Stimulated activated CD8-positive, alpha-beta memory T cell treated with anti-CD3 and anti-CD28 coated beads, Interleukin-15, amount 100 ng/mL, for 24 hours (primary cell): Measurements from ENCODE around the gene LRRC8E.
"Not testable (repeated sequence)": the region's sequence is repeated elsewhere in the genome, so short reads cannot be mapped to it uniquely, and the experiment has no call there.

ENCODE experiments used
- DNase-seq: peaks from one replicate; pipeline ENCODE4 v3.0.0-alpha.2; 2020; ENCODE audit warnings: low read depth

LRRC8E gene

DNA sequence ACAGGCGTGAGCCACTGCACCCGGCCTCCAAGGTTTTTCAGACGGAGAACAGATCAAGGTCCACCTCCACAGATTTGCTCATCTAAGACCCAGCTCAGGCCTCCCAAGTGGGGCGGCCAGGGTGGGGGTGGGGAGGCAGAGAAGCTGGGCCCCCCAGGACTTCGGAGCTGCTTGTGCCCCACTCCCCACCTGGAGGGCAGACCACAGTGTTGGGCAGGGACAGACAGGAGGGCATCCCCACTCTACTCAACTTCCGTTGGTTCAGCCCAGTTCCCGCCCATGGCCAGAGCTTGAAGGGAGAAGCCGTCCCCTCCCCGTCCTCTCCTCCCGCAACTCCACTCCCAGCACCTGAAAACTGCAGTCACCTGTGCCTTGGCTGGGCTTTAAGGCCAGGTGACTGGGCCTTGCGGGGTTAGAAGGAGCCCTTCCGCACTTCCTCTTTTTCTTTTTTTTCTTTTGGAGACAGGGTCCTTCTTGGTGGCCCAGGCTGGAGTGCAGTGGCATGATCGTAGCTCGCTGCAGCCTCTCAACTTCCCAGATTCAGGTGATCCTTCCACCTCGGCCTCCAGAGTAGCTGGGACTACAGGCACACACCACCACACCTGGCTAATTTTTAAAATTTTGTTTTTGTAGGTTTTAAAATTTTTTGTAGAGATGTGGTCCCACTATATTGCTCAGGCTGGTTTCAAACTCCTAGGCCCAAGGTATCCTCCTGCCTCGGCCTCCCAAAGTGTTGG, 734 bp upstream of the LRRC8E start:
- no peak for DNase-seq

DNA sequence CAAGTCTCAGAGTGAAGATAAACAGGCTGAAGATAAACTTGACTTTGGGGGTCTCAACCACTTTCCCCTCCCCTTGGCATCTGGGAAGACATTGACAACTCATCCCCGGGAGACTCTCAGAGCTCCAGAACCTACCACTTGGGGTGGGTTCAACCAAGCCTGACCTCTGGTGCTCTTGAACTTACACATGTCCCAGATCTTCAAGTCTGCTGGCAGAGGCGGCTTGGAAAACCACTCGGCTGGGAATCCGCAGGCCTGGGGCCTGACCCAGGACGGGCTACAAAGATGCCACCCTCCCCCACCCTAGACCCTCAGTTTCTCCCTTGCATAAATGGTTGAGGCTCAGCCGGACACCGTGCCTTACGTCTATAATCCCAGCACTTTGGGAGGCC, 512 bp downstream of the LRRC8E start:
- DNase-seq = no peak

- not testable (repeated sequence) for DNase-seq
These were observed 5.2 kb downstream of the LRRC8E start for GRCh38 chr19:7893362-7894101.

DNA sequence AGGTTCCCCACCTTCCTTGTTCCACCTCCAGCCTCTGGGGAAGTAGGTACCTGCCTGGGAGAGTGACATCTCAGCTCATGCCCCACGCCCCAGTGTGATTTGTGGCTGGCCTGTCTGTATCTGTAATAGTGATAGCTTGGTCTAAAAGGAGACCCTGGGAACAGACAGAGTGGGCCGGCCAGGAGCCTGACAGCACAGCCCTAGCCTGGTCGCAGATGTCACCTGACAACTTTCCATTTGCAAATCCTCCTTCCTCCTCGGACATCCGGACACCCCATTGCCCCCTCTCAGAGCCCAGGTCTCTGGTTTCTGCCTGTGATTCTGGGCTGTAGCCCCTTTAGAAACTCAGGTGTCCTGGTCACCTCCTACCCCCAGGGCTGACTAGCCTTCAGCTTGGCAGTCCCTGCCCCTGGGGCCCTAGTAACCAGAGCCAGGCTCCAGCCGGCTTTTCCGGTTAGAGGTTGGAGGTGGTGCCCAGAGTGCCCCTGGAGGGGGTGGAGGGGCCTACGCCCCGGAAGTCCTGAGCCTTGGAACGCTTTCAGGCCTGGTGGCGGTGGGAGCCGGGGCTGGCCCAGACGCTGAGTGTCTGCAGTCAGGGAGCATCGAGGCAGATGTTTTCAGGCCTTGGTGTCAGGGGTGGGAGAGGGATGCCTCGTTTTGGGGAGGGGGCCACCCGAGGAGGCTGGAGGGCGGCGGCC, 6.5 kb downstream of the LRRC8E start:
- DNase-seq = no peak

GRCh38 chr19:7895565-7895964, 7.3 kb downstream of the LRRC8E start:
- no peak for DNase-seq

- no peak for DNase-seq
These were observed 9.0 kb downstream of the LRRC8E start for GRCh38 chr19:7897292-7897691.

DNA sequence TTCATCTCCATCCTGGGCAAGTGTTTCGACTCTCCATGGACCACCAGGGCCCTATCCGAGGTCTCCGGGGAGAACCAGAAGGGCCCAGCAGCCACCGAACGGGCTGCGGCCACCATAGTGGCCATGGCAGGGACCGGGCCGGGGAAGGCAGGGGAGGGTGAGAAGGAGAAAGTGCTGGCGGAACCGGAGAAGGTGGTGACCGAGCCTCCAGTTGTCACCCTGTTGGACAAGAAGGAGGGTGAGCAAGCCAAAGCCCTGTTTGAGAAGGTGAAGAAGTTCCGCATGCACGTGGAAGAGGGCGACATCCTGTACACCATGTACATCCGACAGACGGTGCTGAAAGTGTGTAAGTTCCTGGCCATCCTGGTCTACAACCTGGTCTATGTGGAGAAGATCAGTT, 10.7 kb downstream of the LRRC8E start:
- no peak for DNase-seq

GRCh38 chr19:7899751-7900378, 11.6 kb downstream of the LRRC8E start:
- no peak for DNase-seq

GRCh38 chr19:7900401-7900870, 12.1 kb downstream of the LRRC8E start:
- no peak for DNase-seq

- DNase-seq = no peak
These were observed 12.6 kb downstream of the LRRC8E start for GRCh38 chr19:7900931-7901330.

- DNase-seq = no peak
These were observed 13.0 kb downstream of the LRRC8E start for GRCh38 chr19:7901337-7901736.

DNA sequence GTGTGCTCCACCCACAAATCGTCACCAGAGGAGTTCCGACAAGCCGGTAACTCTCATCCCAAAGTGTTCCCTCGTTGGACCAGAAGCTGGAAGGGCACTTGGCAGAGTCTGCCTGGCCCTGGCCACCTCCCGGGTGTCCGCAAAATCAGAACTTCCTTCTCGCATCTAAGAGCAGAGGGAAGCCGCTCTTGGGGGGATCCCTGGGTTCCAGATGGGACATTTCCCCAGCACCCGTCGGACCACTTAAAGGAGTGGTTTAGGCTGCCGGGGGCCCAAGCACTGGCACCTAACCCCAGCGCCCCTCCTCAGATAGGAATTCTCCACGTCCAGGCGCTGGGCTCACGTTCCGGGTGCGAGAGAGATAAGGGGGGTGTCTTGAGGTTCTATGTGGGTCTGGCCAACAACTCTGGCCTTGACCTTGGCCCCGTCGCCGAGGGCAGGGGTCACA, 14.5 kb downstream of the LRRC8E start:
- DNase-seq = no peak

DNA sequence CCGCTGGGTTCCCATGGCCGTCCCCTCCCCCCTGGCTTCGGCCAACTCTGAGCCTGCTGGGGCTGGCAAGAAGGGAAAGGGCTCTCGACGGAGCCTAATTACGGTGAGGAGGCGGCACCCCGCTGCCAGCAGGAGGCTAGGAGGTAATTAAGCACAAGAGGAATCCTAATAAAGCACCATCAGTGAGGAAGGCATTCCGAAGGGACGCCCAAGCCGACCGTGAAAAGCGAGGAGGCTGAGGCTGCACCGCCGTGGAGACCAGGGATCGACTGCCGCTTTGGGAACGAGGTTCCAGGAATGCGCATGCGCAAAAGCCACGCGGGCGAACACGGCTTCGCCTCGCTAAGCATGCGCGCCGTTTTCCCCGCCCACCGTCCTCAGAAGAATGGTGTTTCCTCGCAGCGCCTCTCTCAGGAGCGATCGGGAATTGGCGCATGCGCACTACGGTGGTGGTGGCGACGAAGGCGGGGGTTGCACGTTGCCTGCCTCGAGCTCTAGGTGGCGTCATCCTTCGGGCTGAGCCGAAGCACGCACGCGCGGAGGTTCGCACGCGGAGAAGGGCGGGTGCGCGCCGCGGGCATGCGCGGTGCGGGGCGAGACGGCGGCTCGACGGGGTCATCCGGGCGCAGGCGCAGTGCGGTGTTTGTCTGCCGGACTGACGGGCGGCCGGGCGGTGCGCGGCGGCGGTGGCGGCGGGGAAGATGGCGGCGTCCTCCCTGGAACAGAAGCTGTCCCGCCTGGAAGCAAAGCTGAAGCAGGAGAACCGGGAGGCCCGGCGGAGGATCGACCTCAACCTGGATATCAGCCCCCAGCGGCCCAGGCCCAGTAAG, 15.1 kb downstream of the LRRC8E start, which contains the start of gene MAP2K7:
TSS of gene MAP2K7 (plus strand) at position 634 of the 830 bp plus-strand sequence. CDS start at position 702, 68 bp downstream.
- DNase-seq = peak; percentile 100

DNA sequence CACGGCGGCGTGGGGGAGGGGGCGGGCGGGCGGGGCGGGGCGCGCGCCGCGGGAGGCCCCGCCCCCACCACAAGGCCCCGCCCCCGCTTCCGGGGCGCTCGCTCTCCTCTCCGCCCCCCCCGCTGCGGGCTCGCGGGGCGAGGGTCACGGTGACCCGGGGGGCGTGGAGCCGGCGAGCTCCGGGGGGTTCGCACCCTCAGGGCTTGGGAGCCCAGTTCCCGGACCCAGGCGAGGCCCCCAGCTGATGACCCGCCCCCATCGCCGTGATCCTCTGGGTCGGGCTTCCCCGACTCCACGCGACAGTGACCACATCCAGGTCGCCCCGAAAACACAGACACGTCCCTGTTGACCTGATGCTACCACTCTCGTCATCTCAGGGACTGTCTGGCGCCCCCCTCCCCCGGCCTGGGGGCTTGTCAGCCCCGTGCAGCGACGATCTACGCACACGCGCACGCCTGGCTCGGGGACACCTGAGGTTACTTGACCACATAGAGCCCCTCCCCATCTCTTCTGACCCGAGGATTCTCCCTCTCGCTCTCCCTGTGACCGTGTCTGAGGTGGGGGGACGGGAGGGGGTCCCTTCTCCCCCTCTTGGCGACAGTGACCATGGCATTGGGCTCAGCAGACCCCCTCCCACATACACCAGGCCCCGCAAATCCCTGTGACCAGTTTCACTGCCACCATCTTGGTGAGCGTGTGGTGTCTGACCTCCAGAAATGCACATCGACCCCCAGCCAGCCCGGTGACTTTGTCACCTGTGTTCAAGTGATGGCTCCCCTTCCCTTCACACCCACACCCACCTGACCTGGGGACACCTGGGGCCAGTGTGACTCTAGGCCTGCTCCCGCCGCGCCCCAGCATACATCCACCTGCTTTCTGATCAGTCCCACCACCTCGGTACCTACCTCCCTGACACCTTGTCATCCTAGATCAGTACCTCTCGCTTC, 16.0 kb downstream of the LRRC8E start:
- DNase-seq = no peak

- no peak for DNase-seq
These were observed 17.0 kb downstream of the LRRC8E start for GRCh38 chr19:7905268-7905667.

DNA sequence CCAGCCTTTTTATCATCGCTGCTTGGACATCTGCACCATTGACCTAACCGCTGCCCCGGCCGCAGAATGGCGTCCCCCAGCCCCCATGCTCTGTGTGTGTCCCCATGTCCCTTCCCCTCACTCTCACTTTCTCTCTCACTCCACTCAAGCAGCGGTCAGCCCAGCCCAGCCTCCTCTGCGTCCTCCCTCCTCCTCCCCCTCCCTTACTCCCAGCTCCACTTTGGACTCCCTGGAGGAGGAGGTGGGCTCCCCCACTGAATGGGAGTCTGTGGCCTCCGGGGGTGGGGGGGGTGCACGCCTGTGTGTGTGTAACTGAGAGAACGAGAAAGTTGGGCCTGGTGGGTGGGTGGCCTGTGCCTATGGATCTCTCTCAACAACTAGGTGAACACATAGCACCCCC, 17.5 kb downstream of the LRRC8E start:
- DNase-seq = no peak

GRCh38 chr19:7907122-7907521, 18.8 kb downstream of the LRRC8E start:
- no peak for DNase-seq

GRCh38 chr19:7907544-7907943, 19.2 kb downstream of the LRRC8E start:
- DNase-seq = no peak

GRCh38 chr19:7908078-7908699, 19.9 kb downstream of the LRRC8E start:
- no peak for DNase-seq
